ENCODE results near the gene RGP1.

The RGP1 gene

DNA sequence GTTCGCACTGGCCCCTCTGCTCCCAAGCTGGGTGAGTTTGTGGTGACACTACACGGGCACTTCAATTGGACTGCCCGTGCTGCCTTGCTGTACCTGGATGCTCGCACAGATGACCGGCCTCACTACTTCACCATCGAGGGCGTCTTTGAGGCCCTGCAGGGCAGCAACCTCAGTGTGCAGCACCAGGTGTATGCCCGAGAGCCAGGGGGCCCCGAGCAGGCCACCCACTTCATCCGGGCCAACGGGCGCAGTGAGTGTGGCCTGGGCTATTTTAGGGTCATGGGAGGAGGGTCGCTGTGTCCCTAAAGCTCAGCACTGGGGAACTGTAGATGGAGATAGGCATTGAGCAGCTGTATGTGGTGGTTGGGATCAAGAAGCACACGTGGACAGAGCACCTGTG is 43.7 kb downstream of the RGP1 start:
- DNase-seq, result no peak
- intact Hi-C loops (cut with DNase I), result loop anchor here (5.0 kb wide), 1 partner anchor 34 kb away; the partner anchor contains the start of genes FAM221B and TMEM8B

DNA sequence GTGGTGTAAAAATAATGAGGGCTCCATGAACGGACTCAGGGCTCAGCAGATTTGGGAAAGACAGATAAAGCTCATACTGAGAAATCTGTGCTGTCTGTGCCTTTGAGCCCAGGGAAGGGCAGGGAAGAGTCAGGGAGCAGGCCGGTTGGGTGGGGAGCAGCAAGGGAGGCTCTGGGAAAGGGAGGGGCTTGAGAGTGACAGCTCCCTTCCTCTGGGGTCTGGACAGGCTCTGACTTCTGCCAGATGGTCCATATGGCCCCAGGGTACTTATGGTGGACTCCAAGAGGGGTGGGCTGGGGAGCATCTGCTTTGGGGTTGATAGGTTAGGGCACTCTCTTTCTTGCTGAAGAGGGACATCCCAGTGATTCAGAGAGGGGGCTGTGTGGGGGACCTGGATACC is 44.4 kb downstream of the RGP1 start:
- DNase-seq, result no peak
- intact Hi-C loops (cut with DNase I), result loop anchor here (5.0 kb wide), 1 partner anchor 34 kb away; the partner anchor contains the start of genes FAM221B and TMEM8B

DNA sequence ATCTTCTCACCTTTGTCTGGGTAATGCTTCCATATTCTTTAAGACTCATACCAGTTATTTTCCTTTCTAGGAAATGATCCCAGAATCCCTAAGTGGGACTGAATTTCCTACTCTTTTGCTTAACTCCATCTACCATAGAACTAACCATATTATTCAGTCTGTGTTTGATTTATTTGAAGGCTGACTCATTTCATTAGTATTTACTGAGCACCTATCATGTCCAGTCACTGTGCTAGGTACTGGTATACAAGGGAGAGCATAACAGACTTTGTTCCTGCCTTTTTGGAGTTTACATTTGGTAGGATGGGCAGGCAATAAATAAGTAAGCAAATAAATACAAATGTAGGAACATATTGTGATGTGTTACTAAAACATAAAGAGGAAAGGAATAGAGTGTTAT is 46.6 kb downstream of the RGP1 start:
- intact Hi-C loops (cut with DNase I), result no loop called here
- DNase-seq, result no peak

DNA sequence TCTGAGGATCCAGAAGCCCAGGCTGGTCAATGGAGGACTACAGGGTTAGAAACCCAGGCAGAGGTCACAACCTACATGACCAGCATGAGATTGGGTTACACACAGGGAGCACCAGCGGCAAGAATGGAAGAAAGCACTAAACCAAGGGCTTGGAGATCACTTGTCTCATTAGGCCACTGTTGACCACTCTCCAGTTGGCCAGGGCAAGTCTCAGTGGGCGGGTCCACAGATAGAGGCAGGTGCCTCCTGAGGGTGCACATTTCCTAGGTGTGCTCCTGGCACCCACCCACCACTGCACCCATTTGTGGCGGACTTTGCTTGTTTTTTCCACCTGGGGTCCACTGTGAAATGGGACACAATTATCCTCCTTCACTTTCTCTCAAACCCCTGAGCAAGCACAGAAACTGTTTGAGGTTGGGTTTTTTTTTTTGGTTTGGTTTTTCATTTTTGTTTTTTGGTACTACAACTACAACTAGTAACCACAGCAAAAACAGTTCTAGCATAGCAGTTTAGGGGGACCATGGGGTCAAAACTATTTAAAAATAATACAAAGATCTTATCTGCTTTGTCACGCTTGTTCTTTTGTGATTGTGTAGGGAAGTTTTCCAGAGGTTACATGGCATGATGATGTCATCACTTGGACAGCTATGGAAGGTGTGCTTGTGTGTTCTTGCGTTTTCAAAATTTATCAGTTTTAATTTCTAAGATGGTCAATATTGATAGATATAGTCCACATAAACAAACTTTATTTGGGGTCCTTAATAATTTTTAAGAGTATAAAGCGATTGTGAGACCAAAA is 48.4 kb downstream of the RGP1 start:
- intact Hi-C loops (cut with DNase I), result no loop called here
- DNase-seq, result peak in 1 of 10 donors; percentile 22

DNA sequence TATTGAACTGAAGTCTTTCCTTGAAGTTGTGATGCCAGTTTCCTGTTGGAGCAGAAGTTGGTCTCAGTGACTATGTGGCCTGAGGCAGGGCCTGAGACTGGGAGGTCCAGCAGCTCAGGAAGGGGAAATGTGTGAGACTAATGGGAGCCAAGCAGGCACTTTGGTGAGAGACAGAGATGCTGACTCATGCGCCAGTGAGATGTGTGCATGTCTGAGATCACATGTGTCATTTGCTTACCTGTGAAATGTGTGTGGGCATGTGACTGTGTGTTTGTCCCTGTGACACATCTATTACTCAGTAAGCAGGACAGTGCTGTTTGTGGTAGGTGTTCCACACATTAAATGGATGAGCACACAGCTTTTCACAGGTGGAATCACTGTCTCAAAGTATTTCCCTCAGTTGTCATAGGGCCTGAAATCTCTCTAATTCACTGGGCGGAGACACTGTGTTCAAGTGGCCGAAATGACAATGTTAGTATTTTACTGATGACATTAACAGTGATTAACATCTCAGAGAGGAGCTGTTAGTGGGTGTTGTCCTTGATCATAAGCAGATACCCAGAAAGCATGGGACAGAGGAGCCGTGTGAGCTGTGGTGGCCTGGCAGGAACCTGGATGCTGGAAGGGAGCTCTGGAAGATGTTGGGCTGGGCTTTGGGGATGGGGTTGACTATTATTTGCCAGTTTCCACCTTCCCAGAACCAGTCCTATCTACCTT is 49.7 kb downstream of the RGP1 start:
- intact Hi-C loops (cut with DNase I), result no loop called here
- peak in 1 of 10 donors; percentile 43 for DNase-seq

DNA sequence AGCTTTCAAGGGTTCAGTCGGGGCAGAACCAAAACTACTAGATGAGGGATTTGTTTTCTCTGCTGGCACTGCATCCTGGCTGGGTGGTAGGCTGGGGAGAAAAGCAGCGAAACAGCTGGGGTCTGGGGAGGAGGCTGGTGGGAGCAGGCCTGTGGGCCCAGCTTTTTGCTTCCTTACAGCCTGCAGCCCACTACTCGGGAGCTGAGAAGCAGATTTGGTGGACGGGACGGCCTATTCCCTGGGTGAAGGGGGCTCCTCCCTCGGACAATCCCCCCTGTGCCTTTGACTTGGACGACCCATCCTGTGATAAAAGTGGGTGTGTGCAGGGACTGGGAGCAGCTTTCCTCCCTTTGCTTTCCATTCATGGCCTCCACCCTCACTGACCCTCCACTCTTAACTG is 51.4 kb downstream of the RGP1 start:
- peak in 1 of 10 donors; percentile 33 for DNase-seq
- intact Hi-C loops (cut with DNase I), result no loop called here

DNA sequence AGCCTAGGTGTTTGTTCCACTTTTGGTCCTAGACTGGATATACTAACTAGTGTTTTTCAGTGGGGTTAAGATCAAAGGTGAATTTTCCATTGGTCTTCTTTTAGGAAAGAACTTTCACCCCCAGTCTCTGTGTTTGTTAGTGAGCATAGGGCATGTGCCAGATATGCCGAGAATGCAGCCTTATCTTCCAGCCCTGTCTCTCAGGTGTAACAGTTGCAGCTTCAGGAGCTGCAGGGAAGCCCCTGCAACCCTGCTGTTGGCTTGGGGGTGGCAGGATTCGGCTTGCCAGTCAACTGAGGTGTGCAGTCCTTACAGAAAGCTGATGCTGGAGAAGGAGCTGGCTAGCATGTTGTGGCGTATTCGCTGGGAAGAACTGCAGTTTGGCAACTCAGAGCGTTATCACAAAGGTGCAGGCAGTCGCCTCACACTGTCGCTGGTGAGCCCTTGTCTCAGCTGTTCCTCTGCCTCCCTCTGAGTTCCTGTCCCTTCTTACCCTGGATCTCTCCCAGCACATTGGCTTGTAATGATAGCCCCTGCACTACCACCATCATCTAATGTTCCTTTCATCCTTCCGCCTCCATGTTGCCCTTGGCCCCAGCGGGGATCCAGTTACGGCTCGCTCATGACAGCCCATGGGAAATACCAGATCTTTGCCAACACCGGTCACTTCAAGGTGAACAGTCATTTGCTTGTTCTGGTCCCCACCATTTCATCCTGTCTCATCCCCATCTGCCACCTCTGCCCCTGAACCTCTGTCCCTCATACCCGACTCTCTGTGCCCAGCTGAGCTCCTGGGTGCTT is 52.4 kb downstream of the RGP1 start:
- peak in 1 of 10 donors; percentile 49 for DNase-seq
- intact Hi-C loops (cut with DNase I), result no loop called here

DNA sequence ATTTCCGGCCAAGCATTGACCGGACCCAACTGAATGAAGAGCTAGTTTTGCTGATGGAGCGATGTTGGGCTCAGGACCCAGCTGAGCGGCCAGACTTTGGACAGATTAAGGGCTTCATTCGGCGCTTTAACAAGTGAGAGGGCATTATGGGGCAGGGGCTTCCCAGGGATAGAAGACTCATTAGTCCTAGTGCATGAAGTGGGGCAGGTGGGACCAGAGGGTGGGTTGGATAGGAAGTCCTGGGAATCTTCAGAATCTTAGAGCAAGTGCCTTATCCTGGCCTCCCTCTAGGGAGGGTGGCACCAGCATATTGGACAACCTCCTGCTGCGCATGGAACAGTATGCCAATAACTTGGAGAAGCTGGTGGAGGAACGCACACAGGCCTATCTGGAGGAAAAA is 57.0 kb downstream of the RGP1 start:
- intact Hi-C loops (cut with DNase I), result no loop called here
- peak in 1 of 10 donors; percentile 50 for DNase-seq
